H54 (cell line): ENCODE results near the gene MYLK.
"Not testable (repeated sequence)": the region's sequence is repeated elsewhere in the genome, so short reads cannot be mapped to it uniquely, and the experiment has no call there.

ENCODE experiments used
- DNase-seq: peaks from one replicate; pipeline ENCODE4 v3.0.0; 2011; ENCODE audit warnings: low spot score, mixed read lengths; ENCODE audit not compliant: insufficient read length
- FAIRE-seq: peaks from 3 replicates; lab custom pipeline; 2011; peaks lifted over from hg19 to GRCh38; lab: Jason Lieb, UNC
- POLR2A ChIP-seq: IDR thresholded peaks from 2 replicates; pipeline ENCODE4 v1.6.1; 2011; ENCODE audit warnings: low read depth, mild to moderate bottlenecking, low read length

The MYLK gene

DNA sequence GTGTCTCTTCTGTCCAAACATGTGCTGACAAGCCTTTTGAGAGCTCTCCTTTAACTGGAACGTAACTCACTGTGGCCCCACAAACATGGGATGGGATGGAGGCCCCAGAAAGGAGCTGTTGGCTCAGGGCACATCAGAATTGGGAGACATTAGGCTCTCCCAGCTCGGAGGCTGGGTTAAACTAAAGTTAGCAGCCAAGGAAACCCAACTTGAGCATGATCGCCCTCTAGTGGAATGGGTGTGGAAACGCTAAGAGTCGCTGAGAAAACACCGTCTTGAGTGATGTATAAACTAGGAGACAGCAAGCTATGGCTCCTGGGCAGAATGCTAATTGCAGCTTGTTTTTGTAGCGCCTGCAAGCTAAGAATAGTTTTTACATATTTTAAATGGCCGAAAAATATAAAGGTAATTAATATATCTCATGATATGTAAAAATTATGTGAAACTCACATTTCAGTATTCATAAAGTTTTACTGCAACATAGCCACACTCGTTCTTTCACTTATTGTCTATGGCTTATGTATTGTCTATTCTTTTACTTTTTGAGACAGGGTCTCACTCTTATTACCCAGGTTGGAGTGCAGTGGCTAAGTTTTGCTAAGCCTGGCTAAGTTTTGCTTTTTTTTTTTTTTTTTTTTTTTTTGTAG, 160.5 kb downstream of the MYLK start:
- DNase-seq (peak; percentile 59), FAIRE-seq (no peak)
- TF ChIP-seq POLR2A, result no peak

DNA sequence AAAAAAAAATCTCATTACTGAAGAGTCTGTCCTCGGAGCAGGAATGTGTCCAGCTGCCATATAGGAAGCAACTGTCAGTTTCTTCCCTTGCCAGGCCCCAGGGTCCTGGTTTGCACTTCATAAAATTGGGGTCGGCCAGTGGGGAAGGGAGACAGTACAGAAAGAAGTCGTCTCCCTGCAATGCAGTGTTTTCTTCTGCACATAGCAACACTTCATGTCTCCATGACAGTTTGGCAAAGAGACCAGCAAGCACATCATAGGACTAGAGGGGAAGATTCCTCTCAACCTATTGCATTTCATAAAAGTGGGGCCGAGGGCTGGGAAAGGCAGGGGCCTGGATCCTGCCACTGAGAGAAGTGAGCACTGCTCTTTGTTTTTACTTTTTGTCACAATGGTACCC, 161.1 kb downstream of the MYLK start:
- FAIRE-seq (no peak), DNase-seq (no peak)
- TF ChIP-seq POLR2A, result no peak

DNA sequence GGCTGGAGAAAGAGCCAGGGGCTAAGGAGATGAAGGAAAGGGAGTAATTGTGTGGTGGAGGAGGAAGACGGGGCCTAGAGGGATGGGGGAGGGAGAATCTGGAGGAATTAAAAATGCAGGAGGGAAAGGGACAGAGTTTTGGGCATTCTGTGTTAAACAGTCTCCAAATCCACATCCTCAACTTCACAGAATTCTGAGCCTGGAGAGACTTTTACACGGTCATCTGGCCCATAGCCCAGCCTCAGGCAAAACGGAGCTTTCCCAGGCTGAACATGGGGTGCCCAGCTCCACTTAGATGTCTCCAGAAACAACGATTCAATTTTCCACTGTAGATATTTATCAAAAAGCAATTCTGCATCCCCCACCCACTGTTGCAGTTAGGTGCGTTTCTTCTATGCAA, 161.7 kb downstream of the MYLK start:
- FAIRE-seq (no peak), DNase-seq (no peak)
- no peak for TF ChIP-seq POLR2A

DNA sequence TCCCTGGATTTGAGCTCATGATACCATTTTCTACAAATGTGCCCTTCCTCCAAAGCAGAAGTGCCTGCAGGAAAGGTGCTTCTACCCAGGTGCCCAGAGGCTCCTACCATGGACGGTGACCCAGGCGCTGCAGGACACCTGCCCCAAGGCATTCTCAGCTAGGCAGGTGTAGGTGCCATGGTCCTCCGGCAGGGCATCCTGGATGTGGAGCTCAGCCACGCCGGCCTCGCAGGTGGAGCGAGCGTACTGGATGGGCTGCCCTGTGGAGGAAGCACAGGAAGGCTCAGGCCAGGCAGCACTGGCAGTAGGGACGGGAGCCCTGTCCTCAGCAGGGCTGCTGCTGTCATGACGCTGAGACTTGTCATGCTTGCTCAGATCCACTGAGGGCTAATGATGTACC, 162.1 kb downstream of the MYLK start:
- DNase-seq, result no peak
- no peak for TF ChIP-seq POLR2A
- no peak for FAIRE-seq

DNA sequence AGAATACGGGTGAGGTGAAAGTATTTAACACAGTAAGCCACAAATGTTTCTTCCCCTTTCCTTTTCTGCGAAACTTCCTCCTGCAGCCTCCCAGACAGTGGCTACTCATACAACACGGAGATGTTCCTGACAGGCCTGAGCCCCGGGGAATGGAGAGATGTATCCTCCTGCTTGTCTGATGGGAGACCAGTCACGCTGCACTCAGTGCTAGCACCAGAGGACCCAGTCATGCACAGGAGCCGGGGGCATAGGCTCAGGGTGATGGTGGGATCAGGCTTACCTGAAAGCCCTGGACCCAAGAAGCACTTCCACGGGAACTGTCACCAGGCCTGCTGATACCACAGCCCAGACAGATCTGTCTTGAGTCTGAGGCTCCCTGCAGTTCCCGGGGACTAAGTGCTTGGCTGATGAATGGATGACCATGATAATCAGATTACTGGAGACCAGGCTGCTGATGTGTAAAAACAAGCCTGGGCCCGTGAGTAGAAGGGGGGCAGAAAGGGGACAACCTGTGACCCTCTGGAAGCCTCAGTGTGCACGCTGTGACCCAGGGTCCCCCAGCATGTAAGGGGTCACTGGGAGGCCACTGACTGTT, 162.9 kb downstream of the MYLK start:
- not testable (repeated sequence) for FAIRE-seq, DNase-seq

DNA sequence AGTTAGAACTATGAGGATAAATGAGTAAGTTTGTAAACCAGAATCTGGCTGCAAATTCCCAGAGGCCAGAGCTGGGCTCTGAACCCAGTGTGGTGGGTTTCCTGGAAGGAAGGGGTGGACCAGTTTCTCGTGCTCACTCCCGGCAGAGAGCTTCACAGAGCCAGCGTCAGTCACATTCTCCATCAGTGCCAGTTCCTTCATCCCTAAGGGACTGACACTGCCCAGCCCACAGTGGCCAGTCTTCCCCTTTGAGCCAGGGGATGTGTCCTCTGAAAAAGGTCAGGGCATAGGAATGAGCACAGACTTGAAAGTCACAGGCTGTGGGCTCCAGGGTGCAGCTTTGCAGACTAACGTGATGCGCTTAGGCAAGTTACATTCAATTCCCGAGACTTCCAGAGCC, 163.5 kb downstream of the MYLK start:
- no peak for TF ChIP-seq POLR2A
- no peak for DNase-seq
- FAIRE-seq, result no peak

DNA sequence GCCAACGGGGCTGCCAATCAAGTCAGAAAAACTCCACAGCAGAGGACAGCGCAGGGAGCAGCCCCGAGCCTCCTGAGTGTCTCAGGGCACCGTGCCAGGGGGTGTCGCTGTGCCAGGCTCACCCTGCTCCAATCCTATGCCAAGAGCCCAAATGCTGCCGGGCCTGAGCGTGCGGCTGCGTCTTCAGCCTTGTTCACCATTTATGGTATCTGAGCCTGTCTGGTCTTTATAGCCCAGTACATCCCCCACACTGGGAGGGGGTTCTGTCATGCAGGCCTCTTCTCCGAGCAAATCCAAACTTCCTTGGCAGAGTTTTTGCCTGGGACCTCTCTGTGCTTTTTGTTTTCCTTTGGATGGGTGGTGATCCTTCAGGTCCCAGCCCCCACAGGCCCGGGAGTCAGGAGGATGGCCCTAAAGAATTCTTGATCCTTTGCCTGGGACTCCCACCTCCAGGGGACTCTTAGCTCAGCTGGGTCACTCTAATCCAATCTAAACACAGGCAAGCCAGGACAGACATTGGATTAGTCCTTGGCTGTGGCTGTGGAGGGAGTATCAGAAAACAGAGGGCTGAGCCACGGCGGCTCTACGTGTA, 164.2 kb downstream of the MYLK start:
- DNase-seq (no peak), FAIRE-seq (no peak)

DNA sequence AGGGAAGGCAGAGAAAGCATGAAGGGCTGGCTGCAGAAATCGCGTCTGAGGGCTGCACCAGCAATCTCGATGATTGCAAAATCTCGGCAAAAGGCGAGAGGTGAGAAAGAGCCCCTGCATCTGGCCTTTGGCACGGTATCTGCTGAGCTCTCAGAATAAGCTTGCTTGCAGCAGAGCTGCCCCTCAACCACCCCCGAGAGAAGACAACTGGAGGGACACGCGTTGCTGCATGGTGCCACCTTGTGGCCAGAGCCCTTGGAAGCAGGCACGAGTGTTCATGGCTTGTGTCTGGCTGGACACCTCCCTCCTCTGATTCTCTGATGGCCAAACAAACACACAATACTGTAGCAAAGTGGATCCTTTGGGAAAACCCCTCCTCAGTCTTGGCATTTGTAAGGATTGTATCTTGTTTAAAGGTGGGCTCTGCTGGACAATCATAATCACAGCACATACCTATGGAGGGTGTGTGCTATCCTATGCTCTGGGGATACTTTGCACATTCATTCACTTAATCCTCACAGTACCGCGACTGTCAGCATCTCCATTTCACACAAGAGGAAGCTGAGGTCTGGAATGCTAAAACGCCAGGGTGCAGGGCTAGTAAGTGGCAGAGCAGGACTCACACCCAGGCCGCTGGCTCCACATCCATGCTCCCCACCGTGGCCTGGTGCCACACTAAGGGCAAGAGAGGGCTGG, 164.9 kb downstream of the MYLK start:
- peak; percentile 15 for FAIRE-seq
- not testable (repeated sequence) for DNase-seq

More for the DNA sequence above, 164.2 kb downstream of the MYLK start:
- TF ChIP-seq POLR2A, result no peak

DNA sequence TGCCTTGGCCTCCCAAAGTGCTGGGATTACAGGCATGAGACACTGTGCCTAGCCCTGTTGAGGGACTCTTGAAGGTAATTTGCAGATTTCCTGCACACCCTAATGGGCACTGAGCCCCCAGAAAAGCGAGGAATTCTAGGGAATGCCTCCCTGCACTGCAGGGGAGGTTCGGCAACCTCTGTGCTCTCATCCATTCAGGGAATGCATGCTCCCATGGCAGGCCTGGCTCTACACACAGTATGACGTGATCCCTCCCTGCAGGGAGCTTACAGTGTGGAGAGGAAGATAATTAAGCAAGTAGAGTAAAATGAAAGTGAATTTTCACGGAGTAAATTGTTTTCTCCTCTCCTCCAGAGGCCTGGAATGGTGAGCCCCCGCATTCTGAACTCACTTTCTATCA, 166.0 kb downstream of the MYLK start:
- no peak for DNase-seq
- no peak for FAIRE-seq
- TF ChIP-seq POLR2A, result no peak

DNA sequence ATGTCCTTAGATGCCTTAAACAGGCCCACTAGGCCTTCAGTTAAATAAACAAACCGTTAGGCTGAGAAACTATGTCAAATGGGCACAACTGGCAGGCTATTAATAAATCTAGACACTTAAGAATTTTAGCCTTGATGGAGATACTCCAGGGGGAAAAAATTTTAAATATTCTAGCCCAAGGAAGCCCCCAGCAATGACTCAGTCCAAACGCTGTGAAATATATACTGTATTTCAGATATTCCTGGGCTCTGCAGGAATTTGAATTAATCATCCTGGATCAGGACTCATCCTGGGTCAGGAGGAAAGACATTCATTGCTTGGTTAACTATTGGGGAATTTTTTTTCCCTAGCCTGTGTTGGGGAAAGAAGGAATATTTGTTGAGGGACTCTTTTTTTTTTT, 166.7 kb downstream of the MYLK start:
- DNase-seq, FAIRE-seq: not testable (repeated sequence)

DNA sequence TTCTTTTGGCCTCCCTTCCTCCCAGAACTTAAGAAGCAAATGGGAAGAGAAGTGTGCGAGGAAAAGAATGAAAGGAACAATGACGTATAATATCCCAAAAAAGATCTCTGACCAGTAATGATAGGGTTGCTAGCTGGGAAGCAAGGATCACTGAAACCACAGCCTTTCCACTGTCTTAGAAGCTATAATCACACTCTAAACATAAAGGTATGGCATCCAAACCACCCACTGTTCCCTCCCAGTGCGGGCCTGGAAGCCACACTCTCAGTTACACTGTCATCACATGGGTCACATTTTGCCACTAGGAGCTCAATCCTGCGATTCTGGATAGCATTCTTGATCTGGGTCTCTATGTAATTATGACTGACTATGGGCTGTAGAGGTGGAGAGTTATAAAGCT, 167.7 kb downstream of the MYLK start:
- DNase-seq (no peak), FAIRE-seq (no peak)
- no peak for TF ChIP-seq POLR2A

DNA sequence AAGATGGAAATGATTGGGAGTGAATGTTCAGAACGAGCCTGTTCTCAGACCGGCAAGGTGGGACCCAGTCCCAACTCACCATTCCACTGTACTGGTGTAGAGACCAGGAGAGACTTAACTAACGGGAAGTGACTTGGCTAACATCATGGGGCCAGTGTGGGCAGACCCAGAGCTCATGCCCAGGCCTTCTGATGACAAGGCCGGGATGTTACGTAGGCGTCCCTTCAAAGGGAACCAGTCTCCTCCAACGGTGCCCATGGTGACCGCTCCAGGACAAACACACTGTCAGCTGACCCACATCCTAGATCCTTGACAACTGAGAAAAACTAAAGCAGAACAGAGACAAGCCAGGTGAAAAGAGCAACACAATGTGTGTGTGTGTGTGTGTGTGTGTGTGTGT, 170.9 kb downstream of the MYLK start:
- TF ChIP-seq POLR2A, result no peak

DNA sequence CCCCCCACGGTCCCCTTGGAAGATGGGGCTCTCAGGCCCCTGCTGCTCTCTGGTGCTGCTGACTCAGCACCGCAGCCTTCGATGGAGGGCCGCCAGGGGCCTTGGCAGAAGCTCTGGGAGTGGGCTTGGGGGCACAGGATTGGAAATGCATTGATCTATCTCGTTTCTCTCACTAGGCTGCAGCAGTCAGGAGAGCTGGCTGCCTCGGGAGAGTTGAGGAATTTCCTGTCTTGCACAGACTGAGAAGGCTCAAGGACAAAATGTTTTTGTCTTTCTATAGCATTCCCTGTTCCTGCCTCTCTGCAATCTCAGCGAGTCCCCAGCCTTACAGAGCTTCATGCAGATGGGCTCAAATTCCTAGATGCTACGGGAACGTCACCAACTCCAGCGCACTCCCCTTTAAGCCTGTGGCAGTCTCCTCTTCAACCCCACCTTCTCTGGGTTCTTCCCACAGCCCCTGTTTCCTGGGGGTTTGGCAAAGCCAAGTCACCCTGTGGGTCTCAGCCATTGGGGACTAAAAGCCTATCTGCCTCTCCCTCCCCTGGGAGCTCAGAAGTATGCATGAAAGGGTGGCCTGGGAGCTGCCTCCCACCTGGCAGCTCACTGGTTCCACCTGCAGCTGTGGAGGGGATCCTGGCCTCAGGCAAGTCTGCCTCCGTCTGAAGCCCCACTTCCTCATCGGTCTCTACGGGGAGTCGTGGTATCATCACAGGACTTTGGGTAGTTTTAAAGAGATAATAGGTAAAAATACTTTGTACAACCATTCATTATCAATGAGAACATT, 171.9 kb downstream of the MYLK start:
- DNase-seq (no peak), FAIRE-seq (no peak)
- TF ChIP-seq POLR2A, result no peak

More for the DNA sequence above, 170.9 kb downstream of the MYLK start:
- DNase-seq (no peak), FAIRE-seq (no peak)

DNA sequence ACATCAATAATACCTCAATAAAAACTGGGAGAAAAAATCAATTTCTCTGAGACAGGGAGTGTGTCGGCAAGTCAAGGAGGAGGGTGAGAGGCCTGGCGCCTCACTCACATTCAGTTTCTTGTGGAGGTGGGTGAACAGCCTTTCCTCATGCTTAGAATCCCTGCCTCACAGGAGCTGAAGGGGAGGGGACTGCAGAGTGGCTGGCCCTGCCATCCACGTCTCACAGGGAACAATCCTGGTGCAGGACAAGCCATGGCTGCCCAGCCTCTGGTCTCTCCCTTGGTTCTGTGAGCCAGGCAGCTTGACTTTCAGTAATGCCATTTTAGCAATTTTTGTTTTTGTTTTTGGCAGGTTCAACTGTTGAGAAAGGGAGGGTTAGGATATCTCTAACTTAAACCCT, 172.8 kb downstream of the MYLK start:
- no peak for TF ChIP-seq POLR2A
- DNase-seq (no peak), FAIRE-seq (no peak)

DNA sequence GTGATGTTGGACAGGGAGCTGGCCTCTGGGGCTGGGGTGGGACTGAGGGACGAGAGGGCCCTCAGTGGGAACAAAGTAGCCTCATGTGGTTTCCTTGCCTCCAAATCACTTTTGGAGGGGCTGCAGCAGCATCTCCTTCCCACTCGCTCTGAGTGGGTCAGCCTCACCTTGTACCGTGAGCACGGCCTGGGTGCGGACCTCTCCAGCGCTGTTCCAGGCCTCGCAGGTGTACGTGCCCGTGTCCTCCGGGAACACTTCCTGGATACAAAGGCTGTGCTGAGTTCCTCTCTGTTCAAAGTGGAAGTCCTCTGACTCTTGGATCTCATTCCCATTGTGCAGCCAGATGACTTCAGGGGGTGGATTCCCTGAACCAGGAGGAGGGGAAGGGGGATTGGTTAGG, 175.6 kb downstream of the MYLK start:
- DNase-seq (no peak), FAIRE-seq (no peak)
- no peak for TF ChIP-seq POLR2A

DNA sequence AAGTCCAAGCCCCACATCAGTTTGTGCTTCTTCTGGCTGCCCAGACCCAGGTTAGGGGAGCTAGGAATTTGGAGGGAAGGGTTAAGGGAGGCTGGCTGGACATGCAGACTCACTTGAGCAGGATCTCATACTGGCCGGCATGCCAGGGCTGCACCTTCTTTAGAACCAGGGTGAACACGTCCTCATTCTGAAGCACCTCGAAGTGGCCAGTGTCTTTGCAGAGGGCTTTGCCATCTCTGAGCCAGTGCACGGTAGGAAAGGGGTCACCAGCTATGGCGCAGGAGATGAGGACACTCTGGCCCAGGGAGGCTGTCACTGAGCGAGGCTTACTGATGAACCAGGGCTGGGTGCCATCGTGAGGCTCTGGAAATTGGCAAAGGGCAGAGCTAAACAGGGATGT, 176.5 kb downstream of the MYLK start:
- FAIRE-seq, DNase-seq: not testable (repeated sequence)
